ENCODE data around the gene CALML3. TPM values are rescaled to one million over a fixed set of nuclear protein-coding genes. Genes with fewer than 3 reads are reported as not detected.

The CALML3 gene
- total and polyA plus RNA-seq, 2 donors (not counting 3 experiments of a cell fraction or from before 2014, with no cell fraction given) = not detected

DNA sequence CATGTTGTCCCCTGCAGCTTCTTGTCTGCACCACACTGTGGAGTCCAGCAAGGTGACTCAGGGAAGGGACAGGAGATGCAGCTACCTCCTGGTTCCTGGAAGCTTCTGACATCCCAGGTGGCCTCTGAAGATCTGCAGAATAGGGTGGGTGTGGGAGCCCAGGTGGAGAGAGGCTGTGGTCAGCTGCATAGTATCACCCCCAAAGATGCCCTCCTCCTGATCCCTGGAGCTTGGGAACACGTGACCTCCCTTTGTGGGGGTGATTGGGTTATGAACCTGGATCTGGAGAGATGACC lies 25.4 kb downstream of the CALML3 start:
- DNase-seq (ENCODE audit: low read depth, low spot score) = no peak
- no peaks in the 10 kb centered on the region for H3K27me3 ChIP-seq (ENCODE audit: control insufficient read depth in 2 of 2, insufficient read depth in 2 of 2, low read length in 2 of 2)
- BruUV-seq (replicated peaks) = no TSS peak
- no peak for TF ChIP-seq POLR2AphosphoS5 (IDR thresholded peaks at IDR 0.05; ENCODE audit: insufficient read depth, low read depth, low read length)
- TF ChIP-seq, protein P1, sequence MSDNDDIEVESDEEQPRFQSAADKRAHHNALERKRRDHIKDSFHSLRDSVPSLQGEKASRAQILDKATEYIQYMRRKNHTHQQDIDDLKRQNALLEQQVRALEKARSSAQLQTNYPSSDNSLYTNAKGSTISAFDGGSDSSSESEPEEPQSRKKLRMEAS (IDR thresholded peaks at IDR 0.05; ENCODE audit: insufficient read depth, insufficient read length) = no peak
- no peak overlapping the region for H3K9ac ChIP-seq (replicated peaks; ENCODE audit: extremely low read depth, insufficient read depth, low read length)
- H3K27ac ChIP-seq (ENCODE audit: insufficient read depth, low read depth, low read length) = no peak overlapping the region
- peaks cover 62% of the 10 kb centered on the region for H3K4me1 ChIP-seq (ENCODE audit: control insufficient read depth, extremely low read depth, insufficient read depth, low read length)
- no peak for FAIRE-seq
- dilution Hi-C loops (cut with MboI; ENCODE audit: extremely low pct_ligation_motif_present, low sequenced_read_pairs) = no loop called here
- intact Hi-C loops (cut with micrococcal nuclease) = no loop called here
- H3K9me3 ChIP-seq (replicated peaks; ENCODE audit: control insufficient read depth, insufficient read depth, low read length) = no peaks in the 10 kb centered on the region
- no peaks in the 10 kb centered on the region for H4K20me1 ChIP-seq (replicated peaks; ENCODE audit: control insufficient read depth, extremely low read depth, insufficient read depth, low read length)
- H3K9me1 ChIP-seq (replicated peaks; ENCODE audit: control insufficient read depth, extremely low read depth, insufficient read depth, low read length) = no peaks in the 10 kb centered on the region
- no peak overlapping the region for H3K4me3 ChIP-seq (replicated peaks in 1 of 3; ENCODE audit: insufficient read depth in 1 of 3, low read depth in 1 of 3, low read length in 3 of 3)
- no peaks in the 10 kb centered on the region for H3K36me3 ChIP-seq (ENCODE audit: control insufficient read depth in 2 of 2, extremely low read depth in 1 of 2, insufficient read depth in 2 of 2, low read length in 2 of 2)
- POLR2A ChIA-PET = no interaction called here
- CTCF ChIA-PET = interaction anchor here (1.0 to 5.3 kb wide), 4 partner anchors 9 to 735 kb away, joined by 3 to 49 read pairs (median 12); no protein-coding TSS in a partner anchor
- no peak overlapping the region for H3K4me2 ChIP-seq (ENCODE audit: insufficient read depth, low read length)
- H3K79me2 ChIP-seq (ENCODE audit: control insufficient read depth, insufficient read depth, low read length) = no peaks in the 10 kb centered on the region
- H2AFZ ChIP-seq (ENCODE audit: low read depth, low read length) = no peak overlapping the region

DNA sequence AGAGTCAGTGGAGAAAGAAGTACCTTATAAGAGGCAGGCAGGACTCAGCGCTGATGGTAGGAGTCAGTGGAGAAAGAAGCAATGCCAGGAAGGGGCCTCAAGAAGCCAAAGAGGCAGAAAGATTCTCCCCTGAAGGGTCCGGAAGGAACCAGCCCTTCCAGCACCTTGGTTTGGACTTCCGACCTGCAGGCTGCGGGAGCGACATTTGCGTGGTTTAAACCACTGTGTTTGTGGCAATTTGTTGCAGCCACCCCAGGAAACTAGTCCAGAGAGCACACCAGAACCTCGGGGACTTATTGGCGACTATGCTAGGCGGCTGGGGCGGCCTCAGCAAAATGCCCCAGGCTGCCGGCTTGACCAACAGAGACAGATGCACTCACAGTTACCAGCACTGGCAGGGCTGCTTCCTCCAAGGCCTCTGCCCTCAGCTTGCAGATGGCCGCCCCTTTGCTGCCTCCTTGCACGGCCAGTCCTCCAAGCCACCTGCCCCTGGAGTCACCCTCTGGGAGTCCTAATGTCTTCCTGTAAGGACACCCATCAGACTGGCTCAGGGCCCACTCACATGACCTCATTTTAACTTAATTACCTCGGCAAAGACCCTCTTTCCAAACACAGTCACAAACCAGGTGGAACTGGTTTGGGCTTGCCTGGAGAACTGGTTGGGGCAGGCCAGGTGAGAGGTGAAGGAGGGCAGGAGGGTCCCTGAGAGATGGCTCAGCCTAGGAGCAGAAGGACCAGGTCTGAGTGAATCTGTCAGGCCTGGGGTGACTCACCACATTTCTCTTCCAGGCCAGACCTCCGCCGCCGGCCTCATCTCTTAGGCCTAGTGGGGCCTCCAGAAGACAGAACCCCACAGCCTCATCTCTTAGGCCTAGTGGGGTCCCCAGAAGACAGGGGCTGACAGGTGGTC lies 26.1 kb downstream of the CALML3 start:
- Histone ChIP-seq H2AFZ (ENCODE audit: low read depth, low read length) (no peak overlapping the region), H3K4me3 (replicated peaks in 1 of 3; ENCODE audit: insufficient read depth in 1 of 3, low read depth in 1 of 3, low read length in 3 of 3) (no peak overlapping the region), H3K27me3 (ENCODE audit: control insufficient read depth in 2 of 2, insufficient read depth in 2 of 2, low read length in 2 of 2) (no peaks in the 10 kb centered on the region), H4K20me1 (replicated peaks; ENCODE audit: control insufficient read depth, extremely low read depth, insufficient read depth, low read length) (no peaks in the 10 kb centered on the region), H3K9me3 (replicated peaks; ENCODE audit: control insufficient read depth, insufficient read depth, low read length) (no peaks in the 10 kb centered on the region), H3K4me2 (ENCODE audit: insufficient read depth, low read length) (no peak overlapping the region), H3K9me1 (replicated peaks; ENCODE audit: control insufficient read depth, extremely low read depth, insufficient read depth, low read length) (no peaks in the 10 kb centered on the region), H3K9ac (replicated peaks; ENCODE audit: extremely low read depth, insufficient read depth, low read length) (no peak overlapping the region), H3K27ac (ENCODE audit: insufficient read depth, low read depth, low read length) (no peak overlapping the region), H3K4me1 (ENCODE audit: control insufficient read depth, extremely low read depth, insufficient read depth, low read length) (peaks cover 56% of the 10 kb centered on the region), H3K79me2 (ENCODE audit: control insufficient read depth, insufficient read depth, low read length) (no peaks in the 10 kb centered on the region), H3K36me3 (ENCODE audit: control insufficient read depth in 2 of 2, extremely low read depth in 1 of 2, insufficient read depth in 2 of 2, low read length in 2 of 2) (no peaks in the 10 kb centered on the region)
- TF ChIP-seq MYC (IDR thresholded peaks at IDR 0.05; ENCODE audit: low read depth, low read length) (no peak), POLR2AphosphoS5 (IDR thresholded peaks at IDR 0.05; ENCODE audit: insufficient read depth, low read depth, low read length) (no peak), EZH2 (IDR thresholded peaks at IDR 0.05; ENCODE audit: borderline replicate concordance, low read depth, low read length, severe bottlenecking) (no peak), FOS (IDR thresholded peaks at IDR 0.05; ENCODE audit: borderline replicate concordance, insufficient read depth, low read length) (no peak)
- TF ChIP-seq, protein P2, sequence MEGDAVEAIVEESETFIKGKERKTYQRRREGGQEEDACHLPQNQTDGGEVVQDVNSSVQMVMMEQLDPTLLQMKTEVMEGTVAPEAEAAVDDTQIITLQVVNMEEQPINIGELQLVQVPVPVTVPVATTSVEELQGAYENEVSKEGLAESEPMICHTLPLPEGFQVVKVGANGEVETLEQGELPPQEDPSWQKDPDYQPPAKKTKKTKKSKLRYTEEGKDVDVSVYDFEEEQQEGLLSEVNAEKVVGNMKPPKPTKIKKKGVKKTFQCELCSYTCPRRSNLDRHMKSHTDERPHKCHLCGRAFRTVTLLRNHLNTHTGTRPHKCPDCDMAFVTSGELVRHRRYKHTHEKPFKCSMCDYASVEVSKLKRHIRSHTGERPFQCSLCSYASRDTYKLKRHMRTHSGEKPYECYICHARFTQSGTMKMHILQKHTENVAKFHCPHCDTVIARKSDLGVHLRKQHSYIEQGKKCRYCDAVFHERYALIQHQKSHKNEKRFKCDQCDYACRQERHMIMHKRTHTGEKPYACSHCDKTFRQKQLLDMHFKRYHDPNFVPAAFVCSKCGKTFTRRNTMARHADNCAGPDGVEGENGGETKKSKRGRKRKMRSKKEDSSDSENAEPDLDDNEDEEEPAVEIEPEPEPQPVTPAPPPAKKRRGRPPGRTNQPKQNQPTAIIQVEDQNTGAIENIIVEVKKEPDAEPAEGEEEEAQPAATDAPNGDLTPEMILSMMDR (IDR thresholded peaks at IDR 0.05; ENCODE audit: extremely low read depth in 1 of 2, insufficient read depth in 1 of 2, low read depth in 1 of 2, low read length in 2 of 2) = no peak
- DNase-seq (ENCODE audit: low read depth, low spot score) (no peak), FAIRE-seq (no peak)
- ChIA-PET CTCF (interaction anchor here (4.9 kb wide), 1 partner anchor 9 kb away, joined by 21 read pairs; no protein-coding TSS in a partner anchor), POLR2A (no interaction called here)
- dilution Hi-C loops (cut with MboI; ENCODE audit: extremely low pct_ligation_motif_present, low sequenced_read_pairs) = no loop called here
- intact Hi-C loops (cut with micrococcal nuclease) = no loop called here
- no TSS peak for BruUV-seq (replicated peaks)
